ENCODE data around the gene NARF. TPM values are rescaled to one million over a fixed set of nuclear protein-coding genes. Genes with fewer than 3 reads are reported as not detected.

The NARF gene
- total RNA-seq, 2 experiments from 2014 or later: 75.0 to 151 TPM

GRCh38 chr17:82497483-82498405 is 39.2 kb downstream of the NARF start:
- 0 out of 2 replicates have a peak, but pooled peaks cover 4% of the 10 kb centered on the region for H3K9me3 ChIP-seq (ENCODE audit: low read length)
- TSS peak; percentile 90 for BruUV-seq (replicated peaks)
- DNase-seq (ENCODE audit: low spot score): peak; percentile 73
- peak overlapping the region; percentile 56 for H3K4me3 ChIP-seq (ENCODE audit: low read depth, low read length, poor library complexity, severe bottlenecking)
- H3K4me2 ChIP-seq (ENCODE audit: low read length): peak overlapping the region; percentile 56
- H3K79me2 ChIP-seq (ENCODE audit: insufficient read depth, low read depth, low read length): no peaks in the 10 kb centered on the region
- intact Hi-C loops (cut with micrococcal nuclease; ENCODE audit: unreplicated experiment): loop anchor here (1.0 to 10.0 kb wide), 2 partner anchors 9 to 203 kb away; no protein-coding TSS in a partner anchor
- 0 out of 2 replicates have a peak overlapping the region, but pooled peaks have one; percentile 4 for H2AFZ ChIP-seq (ENCODE audit: low read length)
- ChIA-PET POLR2A (interaction anchor here (1.4 kb wide), 1 partner anchor 9 kb away, joined by 6 read pairs; no protein-coding TSS in a partner anchor), CTCF (ENCODE audit: unreplicated experiment) (no interaction called here)
- no peaks in the 10 kb centered on the region for H3K36me3 ChIP-seq (ENCODE audit: insufficient read depth, low read length)
- H3K9me2 ChIP-seq (ENCODE audit: insufficient read depth, low read length): no peaks in the 10 kb centered on the region
- no peaks in the 10 kb centered on the region for H4K20me1 ChIP-seq (ENCODE audit: insufficient read depth, low read length)
- peak overlapping the region; percentile 41 for H3K27ac ChIP-seq (ENCODE audit: low read depth, low read length, poor library complexity, severe bottlenecking)
- peaks cover 51% of the 10 kb centered on the region for H3K4me1 ChIP-seq (ENCODE audit: insufficient read depth, low read length, poor library complexity, severe bottlenecking)
- TF ChIP-seq EZH2phosphoT487 (IDR thresholded peaks at IDR 0.05; ENCODE audit: borderline replicate concordance, low read depth, low read length): no peak

DNA sequence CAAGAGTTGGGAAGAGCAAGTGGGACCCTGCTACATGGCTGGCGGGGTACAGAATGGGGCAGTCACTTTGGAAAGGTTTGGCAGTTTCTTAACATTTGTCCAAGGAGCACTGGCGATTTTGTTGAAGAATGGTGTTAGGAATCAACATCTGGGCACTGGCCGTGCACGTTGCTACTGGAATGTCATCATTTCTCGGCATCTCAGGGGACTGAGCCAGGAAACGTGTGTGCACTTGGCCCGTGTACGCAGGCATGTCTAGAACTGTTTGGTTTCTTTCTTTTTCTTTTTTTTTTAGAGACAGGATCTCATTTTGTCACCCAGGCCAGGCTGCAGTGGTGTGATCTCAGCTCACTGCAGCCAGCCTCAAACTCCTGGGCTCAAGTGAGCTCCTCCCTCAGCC is 43.7 kb downstream of the NARF start:
- Histone ChIP-seq H3K9me3 (ENCODE audit: low read length) (peaks cover 4% of the 10 kb centered on the region; the same call in 1 of the 2 replicates), H3K27ac (ENCODE audit: low read depth, low read length, poor library complexity, severe bottlenecking) (no peak overlapping the region), H3K4me2 (ENCODE audit: low read length) (no peak overlapping the region), H3K79me2 (ENCODE audit: insufficient read depth, low read depth, low read length) (no peaks in the 10 kb centered on the region), H3K36me3 (ENCODE audit: insufficient read depth, low read length) (no peaks in the 10 kb centered on the region; the same call in 1 of the 2 replicates), H2AFZ (ENCODE audit: low read length) (no peak overlapping the region), H4K20me1 (ENCODE audit: insufficient read depth, low read length) (no peaks in the 10 kb centered on the region), H3K9me2 (ENCODE audit: insufficient read depth, low read length) (no peaks in the 10 kb centered on the region), H3K4me3 (ENCODE audit: low read depth, low read length, poor library complexity, severe bottlenecking) (no peak overlapping the region), H3K4me1 (ENCODE audit: insufficient read depth, low read length, poor library complexity, severe bottlenecking) (peaks cover 44% of the 10 kb centered on the region)
- BruUV-seq (replicated peaks): no TSS peak
- intact Hi-C loops (cut with micrococcal nuclease; ENCODE audit: unreplicated experiment): no loop called here
- POLR2A ChIA-PET: interaction anchor here (0.7 to 1.7 kb wide), 3 partner anchors 28 to 38 kb away, joined by 3 to 6 read pairs (median 6); no protein-coding TSS in a partner anchor
- no peak for DNase-seq (ENCODE audit: low spot score)
- CTCF ChIA-PET (ENCODE audit: unreplicated experiment): no interaction called here
- TF ChIP-seq EZH2phosphoT487 (IDR thresholded peaks at IDR 0.05; ENCODE audit: borderline replicate concordance, low read depth, low read length): no peak
- TF ChIP-seq, protein P1, sequence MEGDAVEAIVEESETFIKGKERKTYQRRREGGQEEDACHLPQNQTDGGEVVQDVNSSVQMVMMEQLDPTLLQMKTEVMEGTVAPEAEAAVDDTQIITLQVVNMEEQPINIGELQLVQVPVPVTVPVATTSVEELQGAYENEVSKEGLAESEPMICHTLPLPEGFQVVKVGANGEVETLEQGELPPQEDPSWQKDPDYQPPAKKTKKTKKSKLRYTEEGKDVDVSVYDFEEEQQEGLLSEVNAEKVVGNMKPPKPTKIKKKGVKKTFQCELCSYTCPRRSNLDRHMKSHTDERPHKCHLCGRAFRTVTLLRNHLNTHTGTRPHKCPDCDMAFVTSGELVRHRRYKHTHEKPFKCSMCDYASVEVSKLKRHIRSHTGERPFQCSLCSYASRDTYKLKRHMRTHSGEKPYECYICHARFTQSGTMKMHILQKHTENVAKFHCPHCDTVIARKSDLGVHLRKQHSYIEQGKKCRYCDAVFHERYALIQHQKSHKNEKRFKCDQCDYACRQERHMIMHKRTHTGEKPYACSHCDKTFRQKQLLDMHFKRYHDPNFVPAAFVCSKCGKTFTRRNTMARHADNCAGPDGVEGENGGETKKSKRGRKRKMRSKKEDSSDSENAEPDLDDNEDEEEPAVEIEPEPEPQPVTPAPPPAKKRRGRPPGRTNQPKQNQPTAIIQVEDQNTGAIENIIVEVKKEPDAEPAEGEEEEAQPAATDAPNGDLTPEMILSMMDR (conservative IDR thresholded peaks at IDR 0.05; ENCODE audit: low read length): no peak

DNA sequence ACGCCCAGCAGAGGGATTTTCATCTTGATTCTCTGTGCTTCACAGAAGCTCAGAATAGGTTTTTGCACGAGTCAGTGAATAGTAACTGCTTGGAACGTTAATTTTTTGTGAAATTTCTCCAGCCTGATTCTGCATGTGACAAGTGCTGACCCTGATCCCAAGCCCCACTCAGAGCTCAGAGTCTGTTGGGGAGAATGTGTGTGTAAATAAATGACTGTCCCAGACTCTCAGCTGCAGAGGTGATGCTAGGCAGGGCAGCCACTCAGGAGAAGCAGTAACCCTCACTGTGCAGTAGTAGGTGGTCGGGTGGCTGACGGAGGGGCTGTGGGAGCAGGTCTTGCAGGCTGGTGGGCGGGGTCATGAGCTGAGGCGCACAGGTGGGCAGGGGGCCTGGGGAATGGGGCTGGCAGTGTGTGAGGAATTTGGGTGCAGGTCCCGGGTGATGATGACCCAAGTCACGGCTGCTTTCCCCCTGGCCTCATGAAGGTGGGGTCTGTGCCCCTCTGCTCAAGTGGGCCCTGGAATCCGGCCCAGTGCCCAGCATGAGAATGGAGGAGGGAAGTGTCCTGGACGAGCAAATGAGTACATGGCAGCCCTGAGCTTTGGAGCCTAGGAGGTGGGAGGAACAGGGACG is 44.7 kb downstream of the NARF start:
- H3K4me2 ChIP-seq (ENCODE audit: low read length): peak overlapping the region; percentile 20; the same call in 1 of the 2 replicates
- H3K79me2 ChIP-seq (ENCODE audit: insufficient read depth, low read depth, low read length): no peaks in the 10 kb centered on the region
- peaks cover 46% of the 10 kb centered on the region for H3K4me1 ChIP-seq (ENCODE audit: insufficient read depth, low read length, poor library complexity, severe bottlenecking)
- no peaks in the 10 kb centered on the region; the same call in 1 of the 2 replicates for H3K36me3 ChIP-seq (ENCODE audit: insufficient read depth, low read length)
- POLR2A ChIA-PET: interaction anchor here (0.7 to 1.7 kb wide), 3 partner anchors 29 to 152 kb away, joined by 3 to 6 read pairs (median 5); no protein-coding TSS in a partner anchor
- H3K9me3 ChIP-seq (ENCODE audit: low read length): peaks cover 4% of the 10 kb centered on the region; the same call in 1 of the 2 replicates
- H4K20me1 ChIP-seq (ENCODE audit: insufficient read depth, low read length): no peaks in the 10 kb centered on the region
- intact Hi-C loops (cut with micrococcal nuclease; ENCODE audit: unreplicated experiment): no loop called here
- TF ChIP-seq, protein P1 (conservative IDR thresholded peaks at IDR 0.05; ENCODE audit: low read length): no peak
- no peak for TF ChIP-seq EZH2phosphoT487 (IDR thresholded peaks at IDR 0.05; ENCODE audit: borderline replicate concordance, low read depth, low read length)
- no peak overlapping the region for H3K4me3 ChIP-seq (ENCODE audit: low read depth, low read length, poor library complexity, severe bottlenecking)
- DNase-seq (ENCODE audit: low spot score): no peak
- BruUV-seq (replicated peaks): no TSS peak
- H3K9me2 ChIP-seq (ENCODE audit: insufficient read depth, low read length): no peaks in the 10 kb centered on the region
- CTCF ChIA-PET (ENCODE audit: unreplicated experiment): no interaction called here
- peak overlapping the region; percentile 20; the same call in 1 of the 2 replicates for H2AFZ ChIP-seq (ENCODE audit: low read length)
- peak overlapping the region; percentile 5 for H3K27ac ChIP-seq (ENCODE audit: low read depth, low read length, poor library complexity, severe bottlenecking)
